ENCODE results near the gene PEBP1. TPM values are rescaled to one million over a fixed set of nuclear protein-coding genes. Genes with fewer than 3 reads are reported as not detected.
"Not testable (repeated sequence)": the region's sequence is repeated elsewhere in the genome, so short reads cannot be mapped to it uniquely, and the experiment has no call there.

Gene PEBP1
- total RNA-seq, 2 experiments from 2014 or later: 93.7 to 136 TPM

GRCh38 chr12:118119449-118119879 lies 16.5 kb upstream of the PEBP1 start:
- no peak for ATAC-seq
- H3K36me3 Mint-ChIP-seq: no peaks in the 10 kb centered on the region
- peaks cover 8% of the 10 kb centered on the region for H3K4me1 Mint-ChIP-seq
- H3K27me3 Mint-ChIP-seq: no peaks in the 10 kb centered on the region
- no peak for DNase-seq
- H3K9me3 Mint-ChIP-seq (ENCODE audit: low read depth): no peaks in the 10 kb centered on the region
- CTCF ChIA-PET: interaction anchor here (0.8 to 4.7 kb wide), 5 partner anchors 17 to 257 kb away, joined by 3 to 54 read pairs (median 4); partner anchors contain the start of genes PEBP1 and SUDS3
- H3K4me3 Mint-ChIP-seq: no peak overlapping the region
- H3K27ac Mint-ChIP-seq: no peak overlapping the region

GRCh38 chr12:118120579-118121363 lies 15.2 kb upstream of the PEBP1 start:
- ATAC-seq (peak; percentile 86), DNase-seq (peak; percentile 75)
- CTCF ChIA-PET: interaction anchor here (0.8 to 4.7 kb wide), 20 partner anchors 9 to 1547 kb away, joined by 3 to 54 read pairs (median 4); partner anchors contain the start of genes PEBP1, PRKAB1, SUDS3 and TAOK3
- no peaks in the 10 kb centered on the region for H3K9me3 Mint-ChIP-seq (ENCODE audit: low read depth)
- no peak overlapping the region for H3K4me3 Mint-ChIP-seq
- peaks cover 8% of the 10 kb centered on the region for H3K4me1 Mint-ChIP-seq
- H3K27ac Mint-ChIP-seq: peak overlapping the region; percentile 74
- H3K36me3 Mint-ChIP-seq: no peaks in the 10 kb centered on the region
- no peaks in the 10 kb centered on the region for H3K27me3 Mint-ChIP-seq

GRCh38 chr12:118122264-118122663 lies 13.7 kb upstream of the PEBP1 start:
- CTCF ChIA-PET: interaction anchor here (1.9 to 4.7 kb wide), 2 partner anchors 251 to 254 kb away, joined by 10 to 54 read pairs; partner anchors contain the start of genes SUDS3 and TAOK3
- Mint-ChIP-seq H3K36me3 (no peaks in the 10 kb centered on the region), H3K27me3 (no peaks in the 10 kb centered on the region), H3K9me3 (ENCODE audit: low read depth) (no peaks in the 10 kb centered on the region), H3K4me1 (peaks cover 8% of the 10 kb centered on the region), H3K27ac (no peak overlapping the region), H3K4me3 (no peak overlapping the region)
- DNase-seq (no peak), ATAC-seq (no peak)

GRCh38 chr12:118124333-118124874 lies 11.5 kb upstream of the PEBP1 start:
- Mint-ChIP-seq H3K27ac (no peak overlapping the region), H3K4me1 (peaks cover 8% of the 10 kb centered on the region), H3K27me3 (no peaks in the 10 kb centered on the region), H3K4me3 (no peak overlapping the region), H3K9me3 (ENCODE audit: low read depth) (no peaks in the 10 kb centered on the region), H3K36me3 (no peaks in the 10 kb centered on the region)
- CTCF ChIA-PET: interaction anchor here (1.3 to 2.0 kb wide), 3 partner anchors 9 to 252 kb away, joined by 3 to 6 read pairs (median 4); partner anchors contain the start of gene SUDS3
- DNase-seq (no peak), ATAC-seq (no peak)

- Mint-ChIP-seq H3K27ac (no peak overlapping the region), H3K27me3 (no peaks in the 10 kb centered on the region), H3K4me1 (peaks cover 3% of the 10 kb centered on the region), H3K9me3 (ENCODE audit: low read depth) (no peaks in the 10 kb centered on the region), H3K4me3 (no peak overlapping the region), H3K36me3 (no peaks in the 10 kb centered on the region)
- DNase-seq (no peak), ATAC-seq (no peak)
- CTCF ChIA-PET: interaction anchor here (1.9 to 2.0 kb wide), 2 partner anchors 14 to 250 kb away, joined by 4 to 6 read pairs; partner anchors contain the start of gene SUDS3
Observed at GRCh38 chr12:118125743-118126118, 10.2 kb upstream of the PEBP1 start.

GRCh38 chr12:118126119-118126757 lies 9.7 kb upstream of the PEBP1 start:
- DNase-seq (no peak), ATAC-seq (no peak)
- Mint-ChIP-seq H3K27me3 (no peaks in the 10 kb centered on the region), H3K9me3 (ENCODE audit: low read depth) (no peaks in the 10 kb centered on the region), H3K4me1 (no peaks in the 10 kb centered on the region), H3K4me3 (no peak overlapping the region), H3K27ac (no peak overlapping the region), H3K36me3 (no peaks in the 10 kb centered on the region)
- CTCF ChIA-PET: no interaction called here

- no peak for DNase-seq
- no peak for ATAC-seq
- H3K4me3 Mint-ChIP-seq: no peak overlapping the region
- no peak overlapping the region for H3K27ac Mint-ChIP-seq
- CTCF ChIA-PET: interaction anchor here (1.7 kb wide), 1 partner anchor 248 kb away, joined by 5 read pairs; the partner anchor contains the start of gene SUDS3
- H3K27me3 Mint-ChIP-seq: no peaks in the 10 kb centered on the region
- H3K4me1 Mint-ChIP-seq: peaks cover 4% of the 10 kb centered on the region
- no peaks in the 10 kb centered on the region for H3K9me3 Mint-ChIP-seq (ENCODE audit: low read depth)
- no peaks in the 10 kb centered on the region for H3K36me3 Mint-ChIP-seq
Observed at GRCh38 chr12:118127867-118128266, 8.1 kb upstream of the PEBP1 start.

- ATAC-seq; H3K27me3 Mint-ChIP-seq; DNase-seq; H3K9me3 Mint-ChIP-seq (ENCODE audit: low read depth); H3K27ac Mint-ChIP-seq; H3K4me3 Mint-ChIP-seq; H3K4me1 Mint-ChIP-seq; CTCF ChIA-PET; H3K36me3 Mint-ChIP-seq: not testable (repeated sequence)
Observed at GRCh38 chr12:118129436-118129835, 6.5 kb upstream of the PEBP1 start.

- ATAC-seq (peak; percentile 17), DNase-seq (peak; percentile 58)
- no peaks in the 10 kb centered on the region for H3K27me3 Mint-ChIP-seq
- peak overlapping the region; percentile 87 for H3K4me3 Mint-ChIP-seq
- H3K36me3 Mint-ChIP-seq: peaks cover 21% of the 10 kb centered on the region
- H3K4me1 Mint-ChIP-seq: peaks cover 36% of the 10 kb centered on the region
- H3K9me3 Mint-ChIP-seq (ENCODE audit: low read depth): no peaks in the 10 kb centered on the region
- CTCF ChIA-PET: interaction anchor here (0.9 to 6.0 kb wide), 9 partner anchors 14 to 262 kb away, joined by 3 to 51 read pairs (median 6); partner anchors contain the start of genes RFC5 and SUDS3
- peak overlapping the region; percentile 79 for H3K27ac Mint-ChIP-seq
Observed at GRCh38 chr12:118136559-118137003, 657 bp downstream of the PEBP1 start.

GRCh38 chr12:118137148-118137678 lies 1.3 kb downstream of the PEBP1 start:
- Mint-ChIP-seq H3K4me3 (peak overlapping the region; percentile 87), H3K4me1 (peaks cover 33% of the 10 kb centered on the region), H3K27ac (peak overlapping the region; percentile 79), H3K9me3 (ENCODE audit: low read depth) (no peaks in the 10 kb centered on the region), H3K27me3 (no peaks in the 10 kb centered on the region), H3K36me3 (peaks cover 24% of the 10 kb centered on the region)
- CTCF ChIA-PET: interaction anchor here (2.9 to 6.0 kb wide), 3 partner anchors 16 to 240 kb away, joined by 15 to 51 read pairs (median 19); partner anchors contain the start of gene SUDS3
- ATAC-seq: no peak
- no peak for DNase-seq

- DNase-seq: no peak
- no peak overlapping the region for H3K4me3 Mint-ChIP-seq
- ATAC-seq: no peak
- no peaks in the 10 kb centered on the region for H3K27me3 Mint-ChIP-seq
- no peaks in the 10 kb centered on the region for H3K9me3 Mint-ChIP-seq (ENCODE audit: low read depth)
- no peak overlapping the region for H3K27ac Mint-ChIP-seq
- peaks cover 39% of the 10 kb centered on the region for H3K36me3 Mint-ChIP-seq
- CTCF ChIA-PET: interaction anchor here (1.0 to 1.8 kb wide), 4 partner anchors 14 to 235 kb away, joined by 3 to 7 read pairs (median 4); no protein-coding TSS in a partner anchor
- peaks cover 29% of the 10 kb centered on the region for H3K4me1 Mint-ChIP-seq
Observed at GRCh38 chr12:118140825-118141224, 4.9 kb downstream of the PEBP1 start.

- CTCF ChIA-PET: no interaction called here
- Mint-ChIP-seq H3K4me3 (no peak overlapping the region), H3K27me3 (no peaks in the 10 kb centered on the region), H3K36me3 (peaks cover 43% of the 10 kb centered on the region), H3K9me3 (ENCODE audit: low read depth) (no peaks in the 10 kb centered on the region), H3K4me1 (peaks cover 9% of the 10 kb centered on the region), H3K27ac (no peak overlapping the region)
- DNase-seq (no peak), ATAC-seq (no peak)
Observed at GRCh38 chr12:118144499-118144898, 8.6 kb downstream of the PEBP1 start.
